Neutrophil (primary cell): ENCODE results near the gene GBGT1.

Source experiments
- H3K27ac ChIP-seq: fragments of 200-600 bp; sonication (generic); 2 replicates; pipeline ENCODE4 v1.5.1; 2016; ENCODE audit warnings: mild to moderate bottlenecking, moderate library complexity
- H3K27me3 ChIP-seq: fragments of 200-600 bp; sonication (generic); 2 replicates; pipeline ENCODE4 v1.6.0; 2016; ENCODE audit warnings: mild to moderate bottlenecking
- H3K36me3 ChIP-seq: fragments of 200-600 bp; sonication (generic); 2 replicates; pipeline ENCODE4 v1.5.1; 2017
- H3K4me1 ChIP-seq, 2 experiments: fragments of 200-600 bp in 1 of 2; sonication (generic) in 1 of 2; 1 replicate in 1 of 2; 2 replicates in 1 of 2; pipeline versions ENCODE4 v1.5.1 to v1.6.1; 2013 to 2016; ENCODE audit warnings: low read depth in 1 of 2, low read length in 1 of 2, mild to moderate bottlenecking in 1 of 2, moderate library complexity in 1 of 2; ENCODE audit not compliant: control insufficient read depth in 1 of 2, insufficient read depth in 1 of 2
- H3K4me3 ChIP-seq, 2 experiments: fragments of 200-600 bp in 1 of 2; sonication (generic) in 1 of 2; 1 replicate in 1 of 2; 2 replicates in 1 of 2; pipeline ENCODE4 v1.5.1; 2013 to 2016; ENCODE audit warnings: low read depth in 1 of 2, low read length in 1 of 2, mild to moderate bottlenecking in 1 of 2, moderate library complexity in 1 of 2
- H3K9me3 ChIP-seq: fragments of 200-600 bp; sonication (generic); 2 replicates; pipeline ENCODE4 v1.5.1; 2016
- CTCF ChIP-seq: fragments of 200-600 bp; sonication (generic); IDR thresholded peaks from 2 replicates; pipeline ENCODE4 v1.5.1; 2016; ENCODE audit warnings: antibody characterized with exemption

The GBGT1 gene

GRCh38 chr9:133153227-133154096 is 10.3 kb downstream of the GBGT1 start:
- Histone ChIP-seq H3K27ac (no peak overlapping the region), H3K36me3 (peaks cover 25% of the 10 kb centered on the region), H3K4me1 (peaks cover 8 to 9% of the 10 kb centered on the region in 2 experiments), H3K4me3 (no peak overlapping the region), H3K27me3 (peaks cover 29% of the 10 kb centered on the region), H3K9me3 (no peaks in the 10 kb centered on the region)
- TF ChIP-seq CTCF, result no peak

GRCh38 chr9:133151601-133152525 is 11.9 kb downstream of the GBGT1 start:
- Histone ChIP-seq H3K4me3 (no peak overlapping the region), H3K4me1 (peaks cover 18 to 21% of the 10 kb centered on the region in 2 experiments), H3K36me3 (peaks cover 25% of the 10 kb centered on the region), H3K27me3 (peaks cover 39% of the 10 kb centered on the region), H3K9me3 (no peaks in the 10 kb centered on the region), H3K27ac (no peak overlapping the region)
- no peak for TF ChIP-seq CTCF

- TF ChIP-seq CTCF, result no peak
- H3K4me1 ChIP-seq, result peaks cover 18 to 21% of the 10 kb centered on the region in 2 experiments
- H3K27ac ChIP-seq, result no peak overlapping the region
- H3K36me3 ChIP-seq, result peaks cover 25% of the 10 kb centered on the region
- H3K9me3 ChIP-seq, result no peaks in the 10 kb centered on the region
- peaks cover 39% of the 10 kb centered on the region for H3K27me3 ChIP-seq
- no peak overlapping the region for H3K4me3 ChIP-seq
Observed at GRCh38 chr9:133151041-133151440, 12.7 kb downstream of the GBGT1 start.

GRCh38 chr9:133149130-133150015 is 14.3 kb downstream of the GBGT1 start:
- TF ChIP-seq CTCF, result peak; percentile 37
- peaks cover 8% of the 10 kb centered on the region for H3K36me3 ChIP-seq
- H3K27ac ChIP-seq, result peak overlapping the region; percentile 50
- peaks cover 18 to 27% of the 10 kb centered on the region in 2 experiments for H3K4me1 ChIP-seq
- H3K9me3 ChIP-seq, result no peaks in the 10 kb centered on the region
- H3K4me3 ChIP-seq, result peak overlapping the region; percentile 66 to 74
- peaks cover 52% of the 10 kb centered on the region for H3K27me3 ChIP-seq
